C4-2B (cell line): ENCODE results near the gene IFT80.

Experiments used
- ZFX ChIP-seq: fragments of 450-650 bp; IDR thresholded peaks from 2 replicates; pipeline ENCODE4 v1.6.1; 2017
- TF ChIP-seq, protein P1 (sequence below): fragments of 450-650 bp; conservative IDR thresholded peaks from 2 replicates; pipeline ENCODE4 v1.5.1; 2017; ENCODE audit warnings: mild to moderate bottlenecking

- TF ChIP-seq, protein P1, sequence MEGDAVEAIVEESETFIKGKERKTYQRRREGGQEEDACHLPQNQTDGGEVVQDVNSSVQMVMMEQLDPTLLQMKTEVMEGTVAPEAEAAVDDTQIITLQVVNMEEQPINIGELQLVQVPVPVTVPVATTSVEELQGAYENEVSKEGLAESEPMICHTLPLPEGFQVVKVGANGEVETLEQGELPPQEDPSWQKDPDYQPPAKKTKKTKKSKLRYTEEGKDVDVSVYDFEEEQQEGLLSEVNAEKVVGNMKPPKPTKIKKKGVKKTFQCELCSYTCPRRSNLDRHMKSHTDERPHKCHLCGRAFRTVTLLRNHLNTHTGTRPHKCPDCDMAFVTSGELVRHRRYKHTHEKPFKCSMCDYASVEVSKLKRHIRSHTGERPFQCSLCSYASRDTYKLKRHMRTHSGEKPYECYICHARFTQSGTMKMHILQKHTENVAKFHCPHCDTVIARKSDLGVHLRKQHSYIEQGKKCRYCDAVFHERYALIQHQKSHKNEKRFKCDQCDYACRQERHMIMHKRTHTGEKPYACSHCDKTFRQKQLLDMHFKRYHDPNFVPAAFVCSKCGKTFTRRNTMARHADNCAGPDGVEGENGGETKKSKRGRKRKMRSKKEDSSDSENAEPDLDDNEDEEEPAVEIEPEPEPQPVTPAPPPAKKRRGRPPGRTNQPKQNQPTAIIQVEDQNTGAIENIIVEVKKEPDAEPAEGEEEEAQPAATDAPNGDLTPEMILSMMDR: no peak
- no peak for TF ChIP-seq ZFX
These were observed 14.2 kb downstream of the IFT80 start for GRCh38 chr3:160384639-160385318.
